Hepatocyte (in vitro differentiated cells): ENCODE measurements around the gene MSH3.

Source experiments
- CTCF ChIP-seq: fragments of 200-600 bp; sonication (generic); IDR thresholded peaks from 2 replicates; pipeline ENCODE4 v1.5.1; 2016; ENCODE audit warnings: antibody characterized with exemption, mild to moderate bottlenecking; ENCODE audit not compliant: poor library complexity
- EZH2phosphoT487 ChIP-seq: fragments of 200-600 bp; sonication (generic); IDR thresholded peaks from one replicate; pipeline ENCODE4 v1.6.1; 2018; ENCODE audit warnings: antibody characterized with exemption, mild to moderate bottlenecking, low read depth, moderate library complexity; ENCODE audit not compliant: unreplicated experiment, severe bottlenecking

- no peak for TF ChIP-seq CTCF
- TF ChIP-seq EZH2phosphoT487, result no peak
Observed at GRCh38 chr5:80784451-80784850, 130.0 kb downstream of the MSH3 start.
